ENCODE data around the gene CCDC102A. TPM values are rescaled to one million over a fixed set of nuclear protein-coding genes. Genes with fewer than 3 reads are reported as not detected.
A peak's percentile ranks its signal among the peaks of the same experiment; 100 is the strongest.

The CCDC102A gene
- total RNA-seq, 1 experiment from 2014 or later: 5.2 TPM

- TF ChIP-seq ZNF532 (CRISPR knock-in tag; IDR thresholded peaks at IDR 0.05; ENCODE audit: borderline replicate concordance) (no peak), ZBTB21 (CRISPR knock-in tag; IDR thresholded peaks at IDR 0.05; ENCODE audit: borderline replicate concordance) (peak; percentile 50; the same call in 1 of the 2 replicates), CREM (CRISPR knock-in tag; IDR thresholded peaks at IDR 0.05) (peak; percentile 55; the same call in 1 of the 2 replicates), ZNF138 (CRISPR knock-in tag; conservative IDR thresholded peaks at IDR 0.05) (peak; percentile 33; the same call in 1 of the 2 replicates), GRHL2 (CRISPR knock-in tag; IDR thresholded peaks at IDR 0.05; ENCODE audit: insufficient replicate concordance, severe bottlenecking) (no peak), STAT6 (CRISPR knock-in tag; conservative IDR thresholded peaks at IDR 0.05; ENCODE audit: low read depth) (0 out of 2 replicates have a peak, but pooled peaks have one; percentile 29), SP1 (CRISPR knock-in tag; conservative IDR thresholded peaks at IDR 0.05) (peak; percentile 72), PREB (CRISPR knock-in tag; IDR thresholded peaks at IDR 0.05; ENCODE audit: borderline replicate concordance) (no peak)
Observed at GRCh38 chr16:57528499-57529390, 7.6 kb downstream of the CCDC102A start (continued).

GRCh38 chr16:57527610-57528360, 8.6 kb downstream of the CCDC102A start:
- Mint-ChIP-seq H3K9me3 (no peaks in the 10 kb centered on the region), H3K4me3 (peak overlapping the region; percentile 68), H3K27me3 (ENCODE audit: low read depth) (peaks cover 24% of the 10 kb centered on the region), H3K36me3 (no peaks in the 10 kb centered on the region), H3K27ac (peak overlapping the region; percentile 77), H3K4me1 (peaks cover 49% of the 10 kb centered on the region)
- DNase-seq (ENCODE audit: low spot score) (no peak), ATAC-seq (no peak)
- ChIA-PET CTCF (interaction anchor here (0.6 to 3.6 kb wide), 18 partner anchors 9 to 277 kb away, joined by 3 to 62 read pairs (median 7); partner anchors contain the start of genes CCDC102A, DOK4 and POLR2C), POLR2A (interaction anchor here (0.6 to 1.9 kb wide), 3 partner anchors 9 to 21 kb away, joined by 3 to 11 read pairs (median 6); partner anchors contain the start of genes ADGRG5 and CCDC102A)
- TF ChIP-seq USF1 (CRISPR knock-in tag; IDR thresholded peaks at IDR 0.05) (no peak), ZNF232 (CRISPR knock-in tag; IDR thresholded peaks at IDR 0.05) (no peak), ZNF317 (CRISPR knock-in tag; IDR thresholded peaks at IDR 0.05; ENCODE audit: borderline replicate concordance, low read depth) (no peak), ZBTB43 (CRISPR knock-in tag; IDR thresholded peaks at IDR 0.05) (no peak), CTCF (IDR thresholded peaks at IDR 0.05) (no peak), GABPB1 (CRISPR knock-in tag; IDR thresholded peaks at IDR 0.05) (no peak), AR (CRISPR knock-in tag; IDR thresholded peaks at IDR 0.05) (no peak)

Data from WTC11 (cell line).